ENCODE measurements around the gene HIVEP3. TPM values are rescaled to one million over a fixed set of nuclear protein-coding genes. Genes with fewer than 3 reads are reported as not detected.
A peak's percentile ranks its signal among the peaks of the same experiment; 100 is the strongest.

HIVEP3 gene
- total and polyA plus RNA-seq, 8 donors, result 1.8 to 65.3 (median 3.8) TPM

DNA sequence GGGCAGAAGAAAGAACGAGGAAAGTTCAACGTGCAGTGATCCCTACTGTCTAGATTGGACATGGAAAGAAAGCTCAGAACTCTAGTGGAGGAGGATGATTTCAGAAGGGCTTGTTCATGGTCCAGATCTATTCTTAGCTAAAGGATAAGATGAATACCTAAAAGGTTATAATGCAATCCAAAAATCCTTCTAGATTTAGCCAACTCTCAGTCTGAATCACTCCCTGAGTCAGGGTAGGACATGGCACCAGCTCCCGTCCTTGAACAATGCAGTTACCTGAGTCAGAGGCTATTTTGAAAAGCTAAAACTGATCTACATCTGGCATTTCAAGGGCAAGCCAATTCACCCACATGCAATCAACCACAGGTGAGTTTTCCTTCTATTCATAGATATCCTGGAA, 38.8 kb upstream of the HIVEP3 start:
- peaks cover 0 to 19% (median 0%) of the 10 kb centered on the region in 4 donors for H3K4me1 ChIP-seq
- DNase-seq, result no peak
- no peaks in the 10 kb centered on the region for H3K36me3 ChIP-seq
- H3K27me3 ChIP-seq, result no peaks in the 10 kb centered on the region
- 81 to 94% (median 93%) methylated on average over 3 of the region's 3 CpGs for WGBS, 5 donors
- TF ChIP-seq POLR2AphosphoS5 (IDR thresholded peaks at IDR 0.05) (no peak), POLR2A (IDR thresholded peaks at IDR 0.05) (no peak), EP300 (IDR thresholded peaks at IDR 0.05) (no peak)
- TF ChIP-seq, protein P1, sequence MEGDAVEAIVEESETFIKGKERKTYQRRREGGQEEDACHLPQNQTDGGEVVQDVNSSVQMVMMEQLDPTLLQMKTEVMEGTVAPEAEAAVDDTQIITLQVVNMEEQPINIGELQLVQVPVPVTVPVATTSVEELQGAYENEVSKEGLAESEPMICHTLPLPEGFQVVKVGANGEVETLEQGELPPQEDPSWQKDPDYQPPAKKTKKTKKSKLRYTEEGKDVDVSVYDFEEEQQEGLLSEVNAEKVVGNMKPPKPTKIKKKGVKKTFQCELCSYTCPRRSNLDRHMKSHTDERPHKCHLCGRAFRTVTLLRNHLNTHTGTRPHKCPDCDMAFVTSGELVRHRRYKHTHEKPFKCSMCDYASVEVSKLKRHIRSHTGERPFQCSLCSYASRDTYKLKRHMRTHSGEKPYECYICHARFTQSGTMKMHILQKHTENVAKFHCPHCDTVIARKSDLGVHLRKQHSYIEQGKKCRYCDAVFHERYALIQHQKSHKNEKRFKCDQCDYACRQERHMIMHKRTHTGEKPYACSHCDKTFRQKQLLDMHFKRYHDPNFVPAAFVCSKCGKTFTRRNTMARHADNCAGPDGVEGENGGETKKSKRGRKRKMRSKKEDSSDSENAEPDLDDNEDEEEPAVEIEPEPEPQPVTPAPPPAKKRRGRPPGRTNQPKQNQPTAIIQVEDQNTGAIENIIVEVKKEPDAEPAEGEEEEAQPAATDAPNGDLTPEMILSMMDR (IDR thresholded peaks at IDR 0.05), result no peak
- intact Hi-C loops (cut with DNase I; ENCODE audit: low total_unique reads), result no loop called here
- no peaks in the 10 kb centered on the region for H3K9me3 ChIP-seq
- H3K4me3 ChIP-seq, result no peak overlapping the region
- H3K27ac ChIP-seq, result no peak overlapping the region

GRCh38 chr1:41955461-41956159, 36.9 kb upstream of the HIVEP3 start:
- Histone ChIP-seq H3K36me3 (no peaks in the 10 kb centered on the region), H3K4me3 (no peak overlapping the region), H3K27ac (no peak overlapping the region), H3K4me1 (peaks cover 0 to 19% (median 0%) of the 10 kb centered on the region in 4 donors), H3K9me3 (no peaks in the 10 kb centered on the region), H3K27me3 (no peaks in the 10 kb centered on the region)
- WGBS, 5 donors, result 55 to 65% (median 58%) methylated on average over 9 of the region's 9 CpGs
- intact Hi-C loops (cut with DNase I; ENCODE audit: low total_unique reads), result no loop called here
- peak in 1 of 2 donors; percentile 23 for DNase-seq
- TF ChIP-seq, protein P1 (IDR thresholded peaks at IDR 0.05), result no peak
- no peak for TF ChIP-seq POLR2AphosphoS5 (IDR thresholded peaks at IDR 0.05)
- TF ChIP-seq EP300 (IDR thresholded peaks at IDR 0.05), result no peak
- no peak for TF ChIP-seq POLR2A (IDR thresholded peaks at IDR 0.05)

- Histone ChIP-seq H3K36me3 (no peaks in the 10 kb centered on the region), H3K9me3 (no peaks in the 10 kb centered on the region), H3K4me3 (no peak overlapping the region), H3K4me1 (peaks cover 0 to 19% (median 0%) of the 10 kb centered on the region in 4 donors), H3K27me3 (no peaks in the 10 kb centered on the region), H3K27ac (no peak overlapping the region)
- 37 to 65% (median 48%) methylated on average over 6 of the region's 6 CpGs for WGBS, 5 donors
- intact Hi-C loops (cut with DNase I; ENCODE audit: low total_unique reads), result no loop called here
- TF ChIP-seq POLR2AphosphoS5 (IDR thresholded peaks at IDR 0.05), result peak in 1 of 3 donors; percentile 33
- TF ChIP-seq POLR2A (IDR thresholded peaks at IDR 0.05), result no peak
- DNase-seq, result peak in 1 of 2 donors; percentile 57
Measured at GRCh38 chr1:41954533-41954944, 35.8 kb upstream of the HIVEP3 start.

GRCh38 chr1:41953291-41953690, 34.6 kb upstream of the HIVEP3 start:
- 84 to 93% (median 86%) methylated on average over 1 of the region's 1 CpG for WGBS, 5 donors
- intact Hi-C loops (cut with DNase I; ENCODE audit: low total_unique reads), result no loop called here
- H3K36me3 ChIP-seq, result no peaks in the 10 kb centered on the region

More at GRCh38 chr1:41953291-41953690, 34.6 kb upstream of the HIVEP3 start:
- H3K9me3 ChIP-seq, result no peaks in the 10 kb centered on the region
- no peak for DNase-seq
- H3K4me3 ChIP-seq, result no peak overlapping the region
- no peaks in the 10 kb centered on the region for H3K27me3 ChIP-seq
- H3K4me1 ChIP-seq, result peaks cover 0 to 19% (median 0%) of the 10 kb centered on the region in 4 donors
- TF ChIP-seq, protein P1 (IDR thresholded peaks at IDR 0.05), result no peak
- no peak for TF ChIP-seq EP300 (IDR thresholded peaks at IDR 0.05)
- TF ChIP-seq POLR2A (IDR thresholded peaks at IDR 0.05), result no peak
- no peak for TF ChIP-seq POLR2AphosphoS5 (IDR thresholded peaks at IDR 0.05)
- no peak overlapping the region for H3K27ac ChIP-seq
